Stimulated activated effector memory CD8-positive, alpha-beta T cell treated with anti-CD3 and anti-CD28 coated beads, Interleukin-12 subunit alpha, Interleukin-12 subunit beta, amount 100 ng/mL, for 72 hours (primary cell): Measurements from ENCODE around the gene PLEKHF1.

Source experiments
- ATAC-seq: fragments of 150-1000 bp; cut with Tn5 transposase; 2 replicates; pipeline ENCODE4 v1.10.0; 2021
- DNase-seq, 2 donors: peaks; one replicate each; pipeline ENCODE4 v3.0.0; 2021 to 2022; ENCODE audit warnings: low spot score in 2 of 2
- H3K27ac Mint-ChIP-seq: one replicate; pipeline ENCODE4 v1.8.0; 2022; ENCODE audit warnings: mild to moderate bottlenecking, mixed read lengths
- H3K36me3 Mint-ChIP-seq: one replicate; pipeline ENCODE4 v1.8.0; 2022; ENCODE audit warnings: mild to moderate bottlenecking, mixed read lengths
- H3K4me1 Mint-ChIP-seq: one replicate; pipeline ENCODE4 v1.8.0; 2022; ENCODE audit warnings: mixed read lengths
- H3K4me3 Mint-ChIP-seq: one replicate; pipeline ENCODE4 v1.8.0; 2022; ENCODE audit warnings: mild to moderate bottlenecking, mixed read lengths
- H3K9me3 Mint-ChIP-seq: one replicate; pipeline ENCODE4 v1.8.0; 2022; ENCODE audit warnings: mixed read lengths

PLEKHF1 gene

DNA sequence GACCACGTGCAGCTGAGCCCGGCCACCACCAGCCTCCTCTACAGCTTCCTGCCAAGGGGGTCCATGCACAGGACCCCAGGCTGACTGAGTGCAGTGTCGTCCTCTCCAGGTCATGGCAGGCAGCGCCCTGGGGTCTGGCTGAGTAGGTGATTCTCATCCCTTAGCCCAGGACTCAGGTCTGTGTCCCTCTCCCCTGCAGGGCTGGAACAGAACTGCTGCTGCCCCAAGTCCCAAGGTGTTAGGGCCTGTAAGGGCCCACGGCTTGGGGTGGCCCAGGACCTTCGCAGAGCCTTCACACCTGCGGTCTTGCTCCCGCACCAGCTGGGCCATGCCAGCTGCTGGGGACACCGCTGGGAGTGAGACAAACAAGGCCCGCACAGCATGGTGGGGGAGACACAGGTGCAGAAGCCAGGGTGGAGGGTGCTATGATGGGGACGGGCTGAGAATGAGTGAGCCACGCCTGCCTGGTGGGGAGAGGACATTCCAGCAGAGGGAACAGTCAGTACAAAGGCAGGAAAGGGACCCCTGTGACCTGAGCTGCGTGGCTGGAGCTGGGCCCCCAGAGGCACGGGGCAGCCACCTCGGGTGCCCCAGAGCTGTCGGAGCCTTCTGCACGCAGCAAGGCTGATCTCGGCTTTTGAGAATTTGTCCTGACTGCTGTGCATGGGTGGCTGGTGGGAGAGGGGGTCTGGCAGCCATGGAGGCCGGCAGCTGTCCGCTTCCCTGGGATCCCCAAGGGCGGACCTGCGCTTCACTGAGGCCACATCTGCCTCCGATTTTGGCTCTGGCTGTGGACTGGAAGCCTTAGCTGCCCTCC is 11.9 kb downstream of the PLEKHF1 start:
- ATAC-seq = no peak
- H3K36me3 Mint-ChIP-seq = peaks cover 83% of the 10 kb centered on the region
- peak overlapping the region; percentile 89 for H3K27ac Mint-ChIP-seq
- no peak for DNase-seq
- no peaks in the 10 kb centered on the region for H3K9me3 Mint-ChIP-seq
- peak overlapping the region; percentile 47 for H3K4me3 Mint-ChIP-seq
- peaks cover 90% of the 10 kb centered on the region for H3K4me1 Mint-ChIP-seq

DNA sequence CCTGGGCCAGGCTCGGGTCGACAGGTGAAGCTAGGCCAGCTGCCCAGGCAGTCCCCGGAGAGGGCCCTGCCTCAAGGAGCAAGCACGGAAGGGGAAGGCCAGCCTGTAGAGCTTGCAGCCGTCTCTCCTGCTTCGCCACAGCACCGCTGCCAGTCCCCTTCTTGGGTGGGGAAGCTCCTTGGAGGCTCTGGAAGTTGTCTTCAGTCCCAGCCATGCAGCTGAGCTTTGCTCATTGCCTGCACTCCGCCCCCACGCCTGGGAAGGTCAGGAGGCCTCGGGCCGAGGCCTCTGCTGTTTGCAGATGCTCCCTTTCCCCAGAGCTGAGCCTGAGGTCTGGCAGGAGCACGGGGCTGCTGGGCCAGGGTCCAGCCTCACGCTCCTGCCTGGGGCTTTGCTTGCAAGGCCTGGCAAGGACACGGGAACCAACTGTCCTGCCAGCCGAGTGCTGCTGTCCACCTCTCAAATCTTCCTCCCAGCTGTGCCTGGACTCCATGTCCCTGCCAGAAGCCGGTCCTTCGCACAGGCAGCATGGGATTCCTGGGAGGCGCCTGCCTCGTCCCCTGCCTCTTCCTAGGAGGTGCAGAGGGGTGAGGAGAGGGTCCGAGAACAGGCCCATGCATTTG is 13.3 kb downstream of the PLEKHF1 start:
- Mint-ChIP-seq H3K27ac (peak overlapping the region; percentile 89), H3K4me3 (no peak overlapping the region), H3K9me3 (no peaks in the 10 kb centered on the region), H3K36me3 (peaks cover 74% of the 10 kb centered on the region), H3K4me1 (peaks cover 88% of the 10 kb centered on the region)
- no peak for DNase-seq
- no peak for ATAC-seq

- H3K4me3 Mint-ChIP-seq = peak overlapping the region; percentile 64
- ATAC-seq (no peak), DNase-seq (no peak)
- peaks cover 86% of the 10 kb centered on the region for H3K4me1 Mint-ChIP-seq
- H3K36me3 Mint-ChIP-seq = peaks cover 66% of the 10 kb centered on the region
- H3K9me3 Mint-ChIP-seq = no peaks in the 10 kb centered on the region
- H3K27ac Mint-ChIP-seq = peak overlapping the region; percentile 98
These were observed 14.4 kb downstream of the PLEKHF1 start for GRCh38 chr19:29679598-29680210.

- Mint-ChIP-seq H3K27ac (peak overlapping the region; percentile 98), H3K36me3 (peaks cover 59% of the 10 kb centered on the region), H3K4me1 (peaks cover 78% of the 10 kb centered on the region), H3K4me3 (peak overlapping the region; percentile 64), H3K9me3 (no peaks in the 10 kb centered on the region)
- peak; percentile 95 for ATAC-seq
- peak; percentile 70 to 91 for DNase-seq
These were observed 15.2 kb downstream of the PLEKHF1 start for GRCh38 chr19:29680447-29680846.

DNA sequence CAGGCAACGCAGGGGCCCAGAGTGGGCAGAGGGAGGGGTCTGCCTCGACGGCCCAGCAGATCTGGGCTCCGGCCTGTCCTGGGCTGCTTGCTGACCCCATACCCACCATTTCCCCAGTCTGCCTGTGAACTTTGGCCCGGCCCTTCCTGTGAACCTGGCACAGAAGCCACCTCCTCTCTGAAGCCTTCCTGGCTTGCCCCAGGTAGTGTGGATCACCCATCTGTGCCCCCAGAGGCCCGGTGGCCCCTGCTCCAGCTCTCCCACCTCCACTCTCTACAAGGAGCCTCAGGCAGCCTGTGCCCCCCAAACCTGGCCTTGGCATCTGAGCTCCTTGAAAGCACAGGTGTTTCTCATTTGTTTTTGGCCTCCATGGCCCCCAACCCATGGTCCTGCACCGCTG is 15.7 kb downstream of the PLEKHF1 start:
- peaks cover 54% of the 10 kb centered on the region for H3K36me3 Mint-ChIP-seq
- H3K27ac Mint-ChIP-seq = peak overlapping the region; percentile 98
- H3K9me3 Mint-ChIP-seq = no peaks in the 10 kb centered on the region
- DNase-seq (no peak), ATAC-seq (no peak)
- peak overlapping the region; percentile 64 for H3K4me3 Mint-ChIP-seq
- peaks cover 75% of the 10 kb centered on the region for H3K4me1 Mint-ChIP-seq

- no peak for ATAC-seq
- peaks cover 51% of the 10 kb centered on the region for H3K36me3 Mint-ChIP-seq
- no peaks in the 10 kb centered on the region for H3K9me3 Mint-ChIP-seq
These were observed 16.4 kb downstream of the PLEKHF1 start for GRCh38 chr19:29681422-29682235.

DNA sequence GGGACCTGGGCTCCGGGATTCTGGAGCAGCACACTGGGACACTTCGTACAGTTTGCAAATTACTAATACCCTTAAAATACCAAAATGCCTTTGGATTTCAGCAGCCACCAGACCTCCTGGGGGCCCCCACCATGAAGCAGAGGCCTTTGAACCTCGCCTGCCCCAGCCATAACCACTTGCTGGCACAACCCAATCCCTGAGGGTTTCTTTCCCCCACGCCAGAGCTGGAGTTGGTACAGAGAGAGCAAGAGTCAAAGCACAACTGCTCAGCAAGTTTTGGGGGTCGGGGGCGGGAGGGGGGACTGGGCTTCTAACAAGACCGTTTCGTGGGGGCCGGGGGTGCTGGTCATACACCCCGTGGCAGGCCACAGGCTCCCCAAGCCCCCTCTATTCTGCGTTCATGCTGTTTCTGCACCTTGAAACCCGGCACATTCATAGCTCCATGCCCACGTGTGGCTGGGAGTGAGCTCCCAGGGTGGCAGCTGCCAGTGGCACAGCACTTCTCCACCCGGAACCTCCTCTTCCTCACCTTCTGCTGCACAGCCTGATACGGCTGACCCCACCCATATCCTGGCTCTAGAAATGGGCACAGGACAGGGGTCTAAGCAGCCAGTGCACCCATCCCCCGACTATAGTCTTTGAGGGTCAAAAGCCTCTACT is 17.1 kb downstream of the PLEKHF1 start:
- DNase-seq (no peak), ATAC-seq (no peak)
- H3K4me3 Mint-ChIP-seq = no peak overlapping the region

More at GRCh38 chr19:29681422-29682235, 16.4 kb downstream of the PLEKHF1 start:
- Mint-ChIP-seq H3K27ac (peak overlapping the region; percentile 98), H3K4me1 (peaks cover 73% of the 10 kb centered on the region), H3K4me3 (peak overlapping the region; percentile 64)
- no peak for DNase-seq

DNA sequence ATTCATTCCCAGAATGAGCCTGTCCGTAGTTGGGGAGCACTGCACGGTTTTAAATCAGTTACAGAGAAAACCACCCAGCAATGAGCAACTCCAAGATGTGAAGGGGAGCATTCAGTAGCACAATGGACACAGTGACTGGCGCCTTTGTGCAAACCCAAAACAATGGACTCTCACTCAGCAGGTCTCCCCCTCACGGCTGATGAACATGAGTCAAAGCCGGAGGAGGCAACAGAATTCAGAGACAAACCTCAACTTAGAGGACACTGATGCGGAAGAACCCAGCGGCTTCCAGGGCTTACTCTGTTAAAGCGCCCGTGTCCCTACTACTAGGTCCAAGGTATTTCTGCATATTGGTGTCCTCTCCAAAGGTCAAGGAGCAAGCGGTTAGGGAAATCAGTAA is 17.7 kb downstream of the PLEKHF1 start:
- DNase-seq = no peak
- H3K27ac Mint-ChIP-seq = peak overlapping the region; percentile 50
- peaks cover 73% of the 10 kb centered on the region for H3K4me1 Mint-ChIP-seq
- H3K4me3 Mint-ChIP-seq = no peak overlapping the region
- peaks cover 44% of the 10 kb centered on the region for H3K36me3 Mint-ChIP-seq
- H3K9me3 Mint-ChIP-seq = no peaks in the 10 kb centered on the region
- no peak for ATAC-seq

More for the DNA sequence above, 17.1 kb downstream of the PLEKHF1 start:
- Mint-ChIP-seq H3K27ac (no peak overlapping the region), H3K9me3 (no peaks in the 10 kb centered on the region), H3K36me3 (peaks cover 44% of the 10 kb centered on the region), H3K4me1 (peaks cover 73% of the 10 kb centered on the region)

DNA sequence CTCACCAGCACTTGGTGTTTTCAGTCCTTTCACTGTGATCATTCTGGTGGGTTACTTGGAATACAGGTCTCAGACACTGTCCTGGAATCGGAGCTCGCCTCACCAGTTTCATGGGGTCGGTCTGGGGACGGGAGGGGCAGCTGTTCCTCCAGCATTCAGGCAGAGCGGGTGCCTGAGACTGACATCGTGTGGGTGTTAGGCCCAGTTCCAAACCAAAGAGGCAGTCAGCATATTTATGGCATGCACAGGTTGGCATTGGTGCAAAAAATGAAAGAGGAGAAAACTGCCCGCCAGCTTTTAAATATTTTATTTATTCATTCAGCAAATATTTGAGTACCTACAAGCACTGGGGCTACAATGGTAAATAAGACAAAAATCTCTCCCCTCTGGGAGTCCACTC is 20.1 kb downstream of the PLEKHF1 start:
- H3K27ac Mint-ChIP-seq = no peak overlapping the region
- peaks cover 32% of the 10 kb centered on the region for H3K36me3 Mint-ChIP-seq
- H3K4me3 Mint-ChIP-seq = no peak overlapping the region
- peaks cover 72% of the 10 kb centered on the region for H3K4me1 Mint-ChIP-seq
- peaks cover 5% of the 10 kb centered on the region for H3K9me3 Mint-ChIP-seq
- DNase-seq (no peak), ATAC-seq (no peak)

DNA sequence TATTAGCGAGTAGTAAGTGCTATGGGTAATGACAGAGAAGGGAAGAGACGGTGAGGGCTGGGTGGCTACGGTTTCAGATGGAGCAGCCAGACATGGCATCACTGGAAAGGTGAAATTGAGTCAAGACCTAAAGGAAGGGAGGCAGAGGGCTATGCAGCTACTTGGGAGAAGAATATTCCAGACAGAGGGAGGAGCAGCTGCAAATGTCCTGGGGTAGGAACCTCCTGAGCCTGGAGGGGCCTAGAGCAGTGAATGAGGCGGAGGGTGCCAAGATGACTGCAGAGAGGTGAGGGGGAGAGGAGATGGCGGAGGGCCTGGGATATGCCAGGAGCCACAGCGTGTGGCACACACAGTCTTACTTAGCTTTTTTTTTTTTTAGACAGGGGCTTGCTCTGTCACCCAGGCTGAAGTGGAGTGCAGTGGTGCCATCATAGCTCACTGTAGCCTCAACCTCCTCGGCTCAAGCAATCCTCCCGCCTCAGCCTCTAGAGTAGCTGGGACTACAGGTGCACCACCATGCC is 21.1 kb downstream of the PLEKHF1 start:
- peaks cover 67% of the 10 kb centered on the region for H3K4me1 Mint-ChIP-seq
- H3K27ac Mint-ChIP-seq = peak overlapping the region; percentile 60
- peaks cover 22% of the 10 kb centered on the region for H3K36me3 Mint-ChIP-seq
- H3K9me3 Mint-ChIP-seq = peaks cover 5% of the 10 kb centered on the region
- no peak for DNase-seq
- no peak for ATAC-seq
- no peak overlapping the region for H3K4me3 Mint-ChIP-seq

DNA sequence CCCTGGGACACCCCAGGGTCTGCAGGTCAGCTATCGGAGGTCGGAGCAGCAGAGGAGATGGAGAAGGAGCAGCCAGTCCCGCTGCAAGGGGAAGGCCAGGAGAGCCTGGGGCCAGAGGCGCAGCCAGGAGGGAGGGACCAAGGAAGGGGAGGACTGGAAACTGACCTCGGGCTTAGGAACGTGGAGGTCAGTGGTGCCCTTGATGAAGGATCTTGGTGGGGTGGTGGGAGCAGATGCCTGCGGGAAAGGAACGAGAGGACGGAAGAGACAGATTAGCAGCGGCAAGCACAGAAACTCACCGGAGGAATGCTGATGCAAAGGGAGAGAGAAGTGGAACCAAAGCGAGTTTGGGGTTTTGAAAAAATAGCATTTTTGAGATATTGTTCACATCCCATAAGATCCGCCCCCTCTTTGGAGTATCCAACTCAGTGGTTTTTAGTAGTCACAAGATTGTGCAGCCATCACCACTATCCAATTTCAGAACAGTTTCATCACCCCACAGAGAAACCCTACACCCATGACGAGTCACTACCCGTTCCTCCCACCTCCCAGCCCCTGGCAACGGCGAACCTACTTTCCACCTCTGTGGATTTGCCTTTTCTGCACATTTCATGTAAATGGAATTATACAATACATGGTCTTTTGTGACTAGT is 22.1 kb downstream of the PLEKHF1 start:
- Mint-ChIP-seq H3K9me3 (peaks cover 5% of the 10 kb centered on the region), H3K27ac (peak overlapping the region; percentile 90), H3K4me1 (peaks cover 59% of the 10 kb centered on the region), H3K4me3 (peak overlapping the region; percentile 27), H3K36me3 (peaks cover 21% of the 10 kb centered on the region)
- DNase-seq (no peak), ATAC-seq (peak; percentile 89)

- DNase-seq (no peak), ATAC-seq (peak; percentile 35)
- Mint-ChIP-seq H3K4me3 (peak overlapping the region; percentile 27), H3K4me1 (peaks cover 52% of the 10 kb centered on the region), H3K36me3 (peaks cover 21% of the 10 kb centered on the region), H3K27ac (peak overlapping the region; percentile 90), H3K9me3 (peaks cover 5% of the 10 kb centered on the region)
These were observed 22.9 kb downstream of the PLEKHF1 start for GRCh38 chr19:29687897-29688728.

DNA sequence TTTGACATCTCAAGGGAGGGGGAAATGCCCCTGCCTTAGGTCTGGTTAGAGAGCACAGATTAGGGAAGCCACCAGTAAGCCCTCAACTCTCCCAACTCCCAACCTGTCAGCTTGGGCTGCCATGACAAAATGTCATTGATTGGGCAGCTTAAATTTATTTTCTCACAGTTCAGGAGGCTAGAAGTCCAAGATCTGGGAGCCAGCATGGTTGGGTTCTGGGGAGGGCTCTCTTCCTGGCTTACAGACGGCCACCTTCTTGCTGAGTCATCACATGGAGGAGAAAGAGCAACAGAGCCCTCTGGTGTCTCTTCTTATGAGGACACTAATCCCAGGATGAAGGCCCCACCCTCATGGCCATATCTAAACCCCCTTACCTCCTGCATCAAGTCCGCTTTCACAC is 25.6 kb downstream of the PLEKHF1 start:
- ATAC-seq (peak; percentile 74), DNase-seq (peak; percentile 55 to 77)
- Mint-ChIP-seq H3K27ac (peak overlapping the region; percentile 83), H3K4me3 (no peak overlapping the region), H3K36me3 (peaks cover 21% of the 10 kb centered on the region), H3K4me1 (peaks cover 53% of the 10 kb centered on the region), H3K9me3 (peaks cover 5% of the 10 kb centered on the region)
